Endothelial cell of umbilical vein (primary cell): ENCODE results near the gene DLGAP4. TPM values are rescaled to one million over a fixed set of nuclear protein-coding genes. Genes with fewer than 3 reads are reported as not detected.

ENCODE experiments used
- BruUV-seq: library from RNA; stranded (reverse); fragments of 400-500 nt; replicated peaks from 2 replicates; lab custom pipeline; 2021; lab: Mats Ljungman, UMichigan
- CTCF ChIA-PET: fragments of 300-600, 350-600 bp; sonication (Branson Sonifier 250); formaldehyde crosslinking; loops from one replicate; lab custom pipeline; 2021; ENCODE audit warnings: antibody characterized with exemption, inconsistent platforms; lab: Charles Lee
- POLR2A ChIA-PET: fragments of 300-600, 350-600 bp; sonication (Branson Sonifier 250); formaldehyde crosslinking; loops from one replicate; lab custom pipeline; 2021; ENCODE audit warnings: antibody characterized with exemption, inconsistent platforms; lab: Charles Lee
- DNase-seq: peaks from one replicate; pipeline ENCODE4 v3.0.0-alpha.2; 2011; ENCODE audit warnings: low read depth, low spot score
- FAIRE-seq: peaks from 2 replicates; lab custom pipeline; 2011; peaks lifted over from hg19 to GRCh38; lab: Jason Lieb, UNC
- H2AFZ ChIP-seq: 2 replicates; pipeline ENCODE4 v1.6.0; 2012; ENCODE audit warnings: low read depth, low read length, control low read depth, inconsistent platforms
- H3K27ac ChIP-seq: 2 replicates; pipeline ENCODE4 v1.5.1; 2011; ENCODE audit warnings: low read depth, mild to moderate bottlenecking, control low read depth, low read length, moderate library complexity; ENCODE audit not compliant: insufficient read depth
- H3K27me3 ChIP-seq, 2 experiments: 2 replicates each; pipeline versions ENCODE4 v1.6.0 to v1.6.1; 2011; ENCODE audit warnings: low read length in 2 of 2, mixed read lengths in 1 of 2; ENCODE audit not compliant: control insufficient read depth in 2 of 2, insufficient read depth in 2 of 2
- H3K36me3 ChIP-seq, 2 experiments: 2 replicates in 1 of 2; 3 replicates in 1 of 2; pipeline ENCODE4 v1.5.1; 2011; ENCODE audit warnings: low read length in 2 of 2, mild to moderate bottlenecking in 1 of 2, moderate library complexity in 1 of 2; ENCODE audit not compliant: control insufficient read depth in 2 of 2, insufficient read depth in 2 of 2; ENCODE audit errors: extremely low read depth in 1 of 2
- H3K4me1 ChIP-seq: 3 replicates; pipeline ENCODE4 v1.5.1; 2011; ENCODE audit warnings: mild to moderate bottlenecking, low read length; ENCODE audit not compliant: control insufficient read depth, insufficient read depth; ENCODE audit errors: extremely low read depth
- H3K4me2 ChIP-seq: 2 replicates; pipeline ENCODE4 v1.6.1; 2011; ENCODE audit warnings: low read length, control low read depth, mixed read lengths; ENCODE audit not compliant: insufficient read depth
- H3K4me3 ChIP-seq, 3 experiments: fragments of 200-600 bp in 1 of 3; sonication (generic), shearing (Covaris generic) in 1 of 3; replicated peaks in 1 of 3; 2 replicates each; pipeline ENCODE4 v1.5.1; 2011 to 2016; ENCODE audit warnings: control low read depth in 3 of 3, low read length in 3 of 3, mild to moderate bottlenecking in 2 of 3, inconsistent platforms in 1 of 3, low read depth in 1 of 3, moderate library complexity in 1 of 3; ENCODE audit not compliant: insufficient read depth in 1 of 3
- H3K79me2 ChIP-seq: 2 replicates; pipeline ENCODE4 v1.6.0; 2012; ENCODE audit warnings: low read length, inconsistent platforms; ENCODE audit not compliant: control insufficient read depth, insufficient read depth
- H3K9ac ChIP-seq: replicated peaks from 2 replicates; pipeline ENCODE3; 2011; ENCODE audit warnings: low read length, control low read depth; ENCODE audit not compliant: insufficient read depth; ENCODE audit errors: extremely low read depth
- H3K9me1 ChIP-seq: replicated peaks from 3 replicates; pipeline ENCODE4 v1.6.0; 2011; ENCODE audit warnings: mild to moderate bottlenecking, low read length; ENCODE audit not compliant: control insufficient read depth, insufficient read depth; ENCODE audit errors: extremely low read depth
- H3K9me3 ChIP-seq: replicated peaks from 2 replicates; pipeline ENCODE4 v1.5.1; 2012; ENCODE audit warnings: low read length, inconsistent platforms; ENCODE audit not compliant: control insufficient read depth, insufficient read depth
- H4K20me1 ChIP-seq: replicated peaks from 2 replicates; pipeline ENCODE3; 2011; ENCODE audit warnings: mild to moderate bottlenecking, low read length; ENCODE audit not compliant: control insufficient read depth, insufficient read depth; ENCODE audit errors: extremely low read depth
- EZH2 ChIP-seq: IDR thresholded peaks from 2 replicates; pipeline ENCODE4 v1.6.1; 2012; ENCODE audit warnings: borderline replicate concordance, low read depth, mild to moderate bottlenecking, moderate library complexity, low read length, inconsistent platforms; ENCODE audit not compliant: severe bottlenecking
- FOS ChIP-seq: IDR thresholded peaks from 2 replicates; pipeline ENCODE4 v1.6.1; 2011; ENCODE audit warnings: mild to moderate bottlenecking, low read length, moderate library complexity, borderline replicate concordance; ENCODE audit not compliant: insufficient read depth
- GATA2 ChIP-seq: IDR thresholded peaks from 2 replicates; pipeline ENCODE4 v1.7.0; 2011; ENCODE audit warnings: low read depth, mild to moderate bottlenecking, moderate library complexity, mixed read lengths, low read length; ENCODE audit not compliant: insufficient read length, insufficient read depth
- JUN ChIP-seq: IDR thresholded peaks from 2 replicates; pipeline ENCODE4 v1.6.1; 2011; ENCODE audit warnings: borderline replicate concordance, low read depth; ENCODE audit not compliant: insufficient read length, insufficient read depth
- MYC ChIP-seq: IDR thresholded peaks from one replicate; pipeline ENCODE4 v1.6.1; 2011; ENCODE audit warnings: mild to moderate bottlenecking, low read depth, low read length
- POLR2A ChIP-seq: IDR thresholded peaks from 2 replicates; pipeline ENCODE4 v1.6.1; 2012; ENCODE audit warnings: low read depth, mild to moderate bottlenecking, control low read depth, low read length
- POLR2AphosphoS5 ChIP-seq: IDR thresholded peaks from 2 replicates; pipeline ENCODE4 v1.6.1; 2012; ENCODE audit warnings: low read depth, mild to moderate bottlenecking, control low read depth, low read length, moderate library complexity; ENCODE audit not compliant: insufficient read depth
- dilution Hi-C: fragments of 300-500 bp; cut with MboI; formaldehyde crosslinking; loops from one replicate; pipeline ENCODE4 v1.15.0; 2019; ENCODE audit warnings: low sequenced_read_pairs; ENCODE audit not compliant: extremely low pct_ligation_motif_present
- intact Hi-C: fragments of 100-400 bp; cut with micrococcal nuclease; formaldehyde crosslinking; loops from one replicate; pipeline ENCODE4 v1.10.0; 2022
- polyA plus RNA-seq, 4 experiments: library from polyadenylated mRNA; depleted of rRNA in 3 of 4; stranded (reverse) in 3 of 4; unstranded in 1 of 4; fragments of >200 nt; gene quantifications; 2 replicates each; pipeline versions ENCODE4 v1.2.1 to v1.2.3, GENCODE V29; 2011 to 2012; ENCODE audit warnings: missing spikeins in 1 of 4
- total RNA-seq: library from RNA; stranded (reverse); gene quantifications from 2 replicates; pipeline ENCODE4 v1.2.3, GENCODE V29; 2021
- TF ChIP-seq, protein P1 (sequence below), 2 donors: IDR thresholded peaks; 1 replicate in 1 of 2; 2 replicates in 1 of 2; pipeline ENCODE4 v1.5.1; 2011; ENCODE audit warnings: low read length in 2 of 2, mild to moderate bottlenecking in 2 of 2, moderate library complexity in 2 of 2, control low read depth in 1 of 2, inconsistent platforms in 1 of 2, low read depth in 1 of 2; ENCODE audit not compliant: insufficient read depth in 1 of 2; ENCODE audit errors: extremely low read depth in 1 of 2
- TF ChIP-seq, protein P2 (sequence below): IDR thresholded peaks from 2 replicates; pipeline ENCODE4 v1.6.1; 2011; ENCODE audit not compliant: insufficient read depth, insufficient read length

The DLGAP4 gene
- total and polyA plus RNA-seq, 2 donors (not counting 3 experiments of a cell fraction or from before 2014, with no cell fraction given) = 57.5 to 125 TPM

DNA sequence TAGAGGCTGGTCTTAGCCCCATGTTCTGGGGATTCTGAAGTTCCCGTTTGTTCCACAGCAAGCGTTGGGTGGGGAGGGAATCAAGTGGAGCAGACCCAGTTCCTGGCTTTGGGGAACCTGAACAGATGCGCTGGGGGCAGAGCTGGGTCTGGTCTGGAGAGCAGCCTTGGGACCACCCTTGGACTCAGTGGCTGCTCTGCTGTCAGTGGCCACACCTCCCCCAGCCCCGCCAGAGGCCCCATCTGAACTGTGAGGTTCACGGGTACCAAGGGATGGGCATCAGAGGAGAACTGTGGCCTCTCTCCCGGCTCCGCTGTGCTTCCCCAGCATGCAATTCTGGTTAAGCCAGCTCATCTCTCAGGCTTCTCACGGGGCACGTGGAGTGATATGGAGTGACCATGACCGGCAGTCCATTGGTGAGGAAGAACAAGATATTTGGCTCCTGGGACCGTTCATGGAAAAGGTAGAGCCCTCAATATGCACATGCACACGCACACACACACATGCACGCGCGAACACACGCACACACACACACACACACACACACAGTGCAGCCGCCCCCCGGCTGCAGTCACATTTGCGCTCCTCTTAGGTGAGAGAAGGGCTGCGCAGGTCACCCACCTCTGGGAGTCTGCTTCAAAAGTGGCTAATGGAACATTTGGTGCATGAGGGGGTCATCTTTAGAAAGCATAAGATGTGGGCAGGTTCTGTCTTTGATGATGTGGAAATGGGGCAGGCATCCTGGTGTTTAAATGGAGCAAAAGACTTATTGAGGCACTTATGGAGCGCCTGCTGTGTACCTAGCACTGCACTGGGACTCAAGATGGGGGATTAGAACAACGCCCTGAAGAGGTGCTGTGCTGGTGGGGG, 6.0 kb downstream of the DLGAP4 start:
- ChIA-PET CTCF (interaction anchor here (1.0 kb wide), 1 partner anchor 10 kb away, joined by 3 read pairs; no protein-coding TSS in a partner anchor), POLR2A (no interaction called here)
- FAIRE-seq = no peak
- no peaks in the 10 kb centered on the region for H3K79me2 ChIP-seq
- no peak overlapping the region for H2AFZ ChIP-seq
- dilution Hi-C loops (no loop called here), intact Hi-C loops (no loop called here)
- H4K20me1 ChIP-seq = no peaks in the 10 kb centered on the region
- no peak overlapping the region for H3K4me2 ChIP-seq
- no peak overlapping the region for H3K27ac ChIP-seq
- TF ChIP-seq, protein P1, sequence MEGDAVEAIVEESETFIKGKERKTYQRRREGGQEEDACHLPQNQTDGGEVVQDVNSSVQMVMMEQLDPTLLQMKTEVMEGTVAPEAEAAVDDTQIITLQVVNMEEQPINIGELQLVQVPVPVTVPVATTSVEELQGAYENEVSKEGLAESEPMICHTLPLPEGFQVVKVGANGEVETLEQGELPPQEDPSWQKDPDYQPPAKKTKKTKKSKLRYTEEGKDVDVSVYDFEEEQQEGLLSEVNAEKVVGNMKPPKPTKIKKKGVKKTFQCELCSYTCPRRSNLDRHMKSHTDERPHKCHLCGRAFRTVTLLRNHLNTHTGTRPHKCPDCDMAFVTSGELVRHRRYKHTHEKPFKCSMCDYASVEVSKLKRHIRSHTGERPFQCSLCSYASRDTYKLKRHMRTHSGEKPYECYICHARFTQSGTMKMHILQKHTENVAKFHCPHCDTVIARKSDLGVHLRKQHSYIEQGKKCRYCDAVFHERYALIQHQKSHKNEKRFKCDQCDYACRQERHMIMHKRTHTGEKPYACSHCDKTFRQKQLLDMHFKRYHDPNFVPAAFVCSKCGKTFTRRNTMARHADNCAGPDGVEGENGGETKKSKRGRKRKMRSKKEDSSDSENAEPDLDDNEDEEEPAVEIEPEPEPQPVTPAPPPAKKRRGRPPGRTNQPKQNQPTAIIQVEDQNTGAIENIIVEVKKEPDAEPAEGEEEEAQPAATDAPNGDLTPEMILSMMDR (IDR thresholded peaks at IDR 0.05; ENCODE audit: extremely low read depth in 1 of 2, insufficient read depth in 1 of 2, low read depth in 1 of 2, low read length in 2 of 2) = no peak
- TF ChIP-seq, protein P2, sequence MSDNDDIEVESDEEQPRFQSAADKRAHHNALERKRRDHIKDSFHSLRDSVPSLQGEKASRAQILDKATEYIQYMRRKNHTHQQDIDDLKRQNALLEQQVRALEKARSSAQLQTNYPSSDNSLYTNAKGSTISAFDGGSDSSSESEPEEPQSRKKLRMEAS = no peak
- TF ChIP-seq FOS (no peak), MYC (no peak), JUN (no peak), GATA2 (no peak), POLR2A (no peak), POLR2AphosphoS5 (no peak), EZH2 (no peak)
- no peak for DNase-seq
- H3K36me3 ChIP-seq = no peaks in the 10 kb centered on the region
- H3K9me1 ChIP-seq = no peaks in the 10 kb centered on the region
- no peaks in the 10 kb centered on the region for H3K4me1 ChIP-seq
- no peak overlapping the region for H3K9ac ChIP-seq
- no peaks in the 10 kb centered on the region for H3K9me3 ChIP-seq
- no peak overlapping the region for H3K4me3 ChIP-seq
- H3K27me3 ChIP-seq = peaks cover 18 to 21% of the 10 kb centered on the region in 2 experiments
- no TSS peak for BruUV-seq
